ENCODE measurements around the gene OBSCN.
"Not testable (repeated sequence)": the region's sequence is repeated elsewhere in the genome, so short reads cannot be mapped to it uniquely, and the experiment has no call there.

GRCh38 chr1:228269431-228269830, 61.6 kb downstream of the OBSCN start:
- TF ChIP-seq CTCF, EZH2, EZH2phosphoT487 (IDR thresholded peaks at IDR 0.05): not testable (repeated sequence)
